Hematopoietic multipotent progenitor cell treated with erythropoietin and hydrocortisone succinate and interleukin-3 and kit ligand, for 15 days (in vitro differentiated cells): ENCODE results near the gene ZNF428.
"Not testable (repeated sequence)": the region's sequence is repeated elsewhere in the genome, so short reads cannot be mapped to it uniquely, and the experiment has no call there.

Experiments used
- DNase-seq: peaks from one replicate; pipeline ENCODE4 v3.0.0-alpha.2; 2015; ENCODE audit warnings: low spot score

Gene ZNF428

GRCh38 chr19:43592800-43593350 is 26.6 kb downstream of the ZNF428 start:
- DNase-seq: no peak

GRCh38 chr19:43591904-43592772 is 27.3 kb downstream of the ZNF428 start:
- DNase-seq: no peak

GRCh38 chr19:43589678-43590077 is 29.8 kb downstream of the ZNF428 start:
- no peak for DNase-seq

GRCh38 chr19:43589277-43589676 is 30.2 kb downstream of the ZNF428 start:
- DNase-seq: no peak

GRCh38 chr19:43587029-43587428 is 32.4 kb downstream of the ZNF428 start:
- not testable (repeated sequence) for DNase-seq

GRCh38 chr19:43586346-43586745 is 33.1 kb downstream of the ZNF428 start:
- DNase-seq: no peak

GRCh38 chr19:43584484-43584883 is 34.9 kb downstream of the ZNF428 start:
- no peak for DNase-seq

- no peak for DNase-seq
Observed at GRCh38 chr19:43582495-43582894, 36.9 kb downstream of the ZNF428 start.

- DNase-seq: no peak
Observed at GRCh38 chr19:43581467-43581866, 38.0 kb downstream of the ZNF428 start.

GRCh38 chr19:43578787-43579186 is 40.6 kb downstream of the ZNF428 start:
- DNase-seq: no peak

- DNase-seq: no peak
Observed at GRCh38 chr19:43575955-43576878, 43.2 kb downstream of the ZNF428 start.

GRCh38 chr19:43575156-43575950 is 44.1 kb downstream of the ZNF428 start, which contains the start of the genes PINLYP and XRCC1:
PINLYP (plus strand) TSS chr19:43575801; CDS start chr19:43577192, 1,391 bp downstream.
XRCC1 (minus strand) TSS chr19:43575527; CDS start chr19:43575458, 69 bp downstream.
- DNase-seq: peak; percentile 96

- DNase-seq: peak; percentile 15
Observed at GRCh38 chr19:43574424-43575155, 44.8 kb downstream of the ZNF428 start.

GRCh38 chr19:43572171-43572588 is 47.2 kb downstream of the ZNF428 start:
- DNase-seq: no peak

- DNase-seq: no peak
Observed at GRCh38 chr19:43570174-43570791, 49.1 kb downstream of the ZNF428 start.

- no peak for DNase-seq
Observed at GRCh38 chr19:43569657-43570056, 49.8 kb downstream of the ZNF428 start.

GRCh38 chr19:43564800-43565199 is 54.6 kb downstream of the ZNF428 start:
- no peak for DNase-seq

- no peak for DNase-seq
Observed at GRCh38 chr19:43563816-43564457, 55.5 kb downstream of the ZNF428 start.

- peak; percentile 66 for DNase-seq
Observed at GRCh38 chr19:43562698-43563241, 56.7 kb downstream of the ZNF428 start.
